Stimulated activated naive CD8-positive, alpha-beta T cell treated with anti-CD3 and anti-CD28 coated beads, Interleukin-15, Interleukin-2, amounts not matched to agents 100 ng/mL and 50 ng/mL, for 24 hours (primary cell): ENCODE data around the gene CD300E.

Source experiments
- H3K27ac Mint-ChIP-seq: one replicate; pipeline ENCODE4 v1.8.0; 2021; ENCODE audit warnings: mild to moderate bottlenecking, mixed read lengths
- H3K27me3 Mint-ChIP-seq: one replicate; pipeline ENCODE4 v1.8.0; 2021; ENCODE audit warnings: mixed read lengths
- H3K36me3 Mint-ChIP-seq: one replicate; pipeline ENCODE4 v1.8.0; 2021; ENCODE audit warnings: low read depth, mixed read lengths
- H3K4me1 Mint-ChIP-seq: one replicate; pipeline ENCODE4 v1.8.0; 2021; ENCODE audit warnings: low read depth, mixed read lengths
- H3K4me3 Mint-ChIP-seq: one replicate; pipeline ENCODE4 v1.8.0; 2021; ENCODE audit warnings: mild to moderate bottlenecking, mixed read lengths
- H3K9me3 Mint-ChIP-seq: one replicate; pipeline ENCODE4 v1.8.0; 2021; ENCODE audit warnings: mixed read lengths

The CD300E gene

GRCh38 chr17:74618451-74618850 is 5.1 kb downstream of the CD300E start:
- Mint-ChIP-seq H3K27ac (no peak overlapping the region), H3K4me1 (no peaks in the 10 kb centered on the region), H3K27me3 (peaks cover 59% of the 10 kb centered on the region), H3K9me3 (no peaks in the 10 kb centered on the region), H3K4me3 (no peak overlapping the region), H3K36me3 (no peaks in the 10 kb centered on the region)

GRCh38 chr17:74616696-74617095 is 6.8 kb downstream of the CD300E start:
- Mint-ChIP-seq H3K36me3 (no peaks in the 10 kb centered on the region), H3K27me3 (peaks cover 44% of the 10 kb centered on the region), H3K9me3 (no peaks in the 10 kb centered on the region), H3K4me3 (no peak overlapping the region), H3K4me1 (peaks cover 4% of the 10 kb centered on the region), H3K27ac (no peak overlapping the region)

GRCh38 chr17:74612046-74612445 is 11.5 kb downstream of the CD300E start:
- Mint-ChIP-seq H3K27ac (no peak overlapping the region), H3K9me3 (no peaks in the 10 kb centered on the region), H3K36me3 (no peaks in the 10 kb centered on the region), H3K27me3 (peaks cover 33% of the 10 kb centered on the region), H3K4me3 (no peak overlapping the region), H3K4me1 (peaks cover 4% of the 10 kb centered on the region)

- no peaks in the 10 kb centered on the region for H3K36me3 Mint-ChIP-seq
- peaks cover 22% of the 10 kb centered on the region for H3K27me3 Mint-ChIP-seq
- no peak overlapping the region for H3K4me3 Mint-ChIP-seq
- no peak overlapping the region for H3K27ac Mint-ChIP-seq
- peaks cover 4% of the 10 kb centered on the region for H3K4me1 Mint-ChIP-seq
- no peaks in the 10 kb centered on the region for H3K9me3 Mint-ChIP-seq
Measured at GRCh38 chr17:74610108-74610507, 13.4 kb downstream of the CD300E start.

GRCh38 chr17:74608511-74608910 is 15.0 kb downstream of the CD300E start:
- Mint-ChIP-seq H3K27me3 (peaks cover 18% of the 10 kb centered on the region), H3K4me3 (no peak overlapping the region), H3K9me3 (no peaks in the 10 kb centered on the region), H3K27ac (no peak overlapping the region), H3K36me3 (no peaks in the 10 kb centered on the region), H3K4me1 (peaks cover 4% of the 10 kb centered on the region)

- H3K36me3 Mint-ChIP-seq: no peaks in the 10 kb centered on the region
- no peak overlapping the region for H3K4me3 Mint-ChIP-seq
- no peaks in the 10 kb centered on the region for H3K9me3 Mint-ChIP-seq
- peaks cover 21% of the 10 kb centered on the region for H3K27me3 Mint-ChIP-seq
- peaks cover 5% of the 10 kb centered on the region for H3K4me1 Mint-ChIP-seq
- H3K27ac Mint-ChIP-seq: no peak overlapping the region
Measured at GRCh38 chr17:74607221-74607620, 16.3 kb downstream of the CD300E start.

GRCh38 chr17:74606050-74606449 is 17.5 kb downstream of the CD300E start:
- H3K36me3 Mint-ChIP-seq: no peaks in the 10 kb centered on the region
- peaks cover 4% of the 10 kb centered on the region for H3K4me1 Mint-ChIP-seq
- H3K27me3 Mint-ChIP-seq: peaks cover 22% of the 10 kb centered on the region
- H3K4me3 Mint-ChIP-seq: no peak overlapping the region
- H3K27ac Mint-ChIP-seq: no peak overlapping the region
- no peaks in the 10 kb centered on the region for H3K9me3 Mint-ChIP-seq

GRCh38 chr17:74605361-74605760 is 18.2 kb downstream of the CD300E start:
- no peak overlapping the region for H3K27ac Mint-ChIP-seq
- H3K4me1 Mint-ChIP-seq: peaks cover 4% of the 10 kb centered on the region
- peaks cover 26% of the 10 kb centered on the region for H3K27me3 Mint-ChIP-seq
- H3K36me3 Mint-ChIP-seq: no peaks in the 10 kb centered on the region
- no peak overlapping the region for H3K4me3 Mint-ChIP-seq
- no peaks in the 10 kb centered on the region for H3K9me3 Mint-ChIP-seq

- Mint-ChIP-seq H3K9me3 (no peaks in the 10 kb centered on the region), H3K36me3 (no peaks in the 10 kb centered on the region), H3K4me3 (no peak overlapping the region), H3K27me3 (peaks cover 29% of the 10 kb centered on the region), H3K4me1 (peaks cover 6% of the 10 kb centered on the region), H3K27ac (no peak overlapping the region)
Measured at GRCh38 chr17:74604761-74605160, 18.8 kb downstream of the CD300E start.

- Mint-ChIP-seq H3K9me3 (no peaks in the 10 kb centered on the region), H3K27me3 (peaks cover 34% of the 10 kb centered on the region), H3K4me1 (peaks cover 11% of the 10 kb centered on the region), H3K36me3 (no peaks in the 10 kb centered on the region), H3K27ac (no peak overlapping the region), H3K4me3 (no peak overlapping the region)
Measured at GRCh38 chr17:74604200-74604599, 19.3 kb downstream of the CD300E start.

- H3K9me3 Mint-ChIP-seq: no peaks in the 10 kb centered on the region
- H3K36me3 Mint-ChIP-seq: no peaks in the 10 kb centered on the region
- H3K4me1 Mint-ChIP-seq: peaks cover 14% of the 10 kb centered on the region
- peaks cover 34% of the 10 kb centered on the region for H3K27me3 Mint-ChIP-seq
- H3K27ac Mint-ChIP-seq: no peak overlapping the region
- H3K4me3 Mint-ChIP-seq: no peak overlapping the region
Measured at GRCh38 chr17:74603746-74604145, 19.8 kb downstream of the CD300E start.

GRCh38 chr17:74603037-74603635 is 20.4 kb downstream of the CD300E start:
- Mint-ChIP-seq H3K4me3 (no peak overlapping the region), H3K9me3 (no peaks in the 10 kb centered on the region), H3K27ac (no peak overlapping the region), H3K4me1 (peaks cover 19% of the 10 kb centered on the region), H3K27me3 (peaks cover 35% of the 10 kb centered on the region), H3K36me3 (no peaks in the 10 kb centered on the region)

- H3K4me1 Mint-ChIP-seq: peaks cover 19% of the 10 kb centered on the region
Measured at GRCh38 chr17:74601944-74602572, 21.5 kb downstream of the CD300E start.

GRCh38 chr17:74599448-74599939 is 24.0 kb downstream of the CD300E start:
- Mint-ChIP-seq H3K4me3 (no peak overlapping the region), H3K27me3 (peaks cover 23% of the 10 kb centered on the region), H3K36me3 (no peaks in the 10 kb centered on the region), H3K9me3 (no peaks in the 10 kb centered on the region), H3K27ac (no peak overlapping the region), H3K4me1 (peaks cover 19% of the 10 kb centered on the region)

More at GRCh38 chr17:74601944-74602572, 21.5 kb downstream of the CD300E start:
- Mint-ChIP-seq H3K4me3 (no peak overlapping the region), H3K27me3 (peaks cover 29% of the 10 kb centered on the region), H3K27ac (no peak overlapping the region), H3K36me3 (no peaks in the 10 kb centered on the region), H3K9me3 (no peaks in the 10 kb centered on the region)

GRCh38 chr17:74599023-74599399 is 24.5 kb downstream of the CD300E start:
- Mint-ChIP-seq H3K9me3 (no peaks in the 10 kb centered on the region), H3K27me3 (peaks cover 23% of the 10 kb centered on the region), H3K36me3 (no peaks in the 10 kb centered on the region), H3K4me1 (peaks cover 19% of the 10 kb centered on the region), H3K4me3 (no peak overlapping the region), H3K27ac (no peak overlapping the region)
